Activated CD4-positive, alpha-beta T cell treated with anti-CD3 and anti-CD28 coated beads, Interleukin-2, amount 50 U/mL, for 24 hours (primary cell): ENCODE results near the gene FSHR.

Source experiments
- DNase-seq, 2 donors: peaks; one replicate each; pipeline ENCODE4 v3.0.0-alpha.2; 2020; ENCODE audit warnings: low read depth in 1 of 2, low spot score in 1 of 2

FSHR gene

DNA sequence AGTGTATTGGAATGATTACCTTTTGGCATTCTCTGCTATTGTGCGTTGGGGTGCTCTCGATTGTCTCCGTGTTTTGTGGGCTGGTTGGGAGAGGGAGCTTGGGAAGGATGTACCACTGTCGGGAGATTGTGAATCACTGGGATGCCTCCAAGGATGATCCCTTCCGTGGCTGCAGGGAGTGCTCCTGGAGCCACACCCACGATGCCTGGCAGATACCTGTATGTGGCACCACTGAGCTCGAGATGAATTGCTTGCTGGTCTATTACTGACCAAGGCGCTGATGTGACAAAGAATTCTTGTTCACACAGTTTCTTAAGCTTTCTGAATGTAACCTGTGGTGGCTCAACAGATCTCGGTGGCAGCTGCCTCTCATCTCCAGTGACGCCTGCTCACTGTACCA, 239.1 kb downstream of the FSHR start:
- no peak for DNase-seq

DNA sequence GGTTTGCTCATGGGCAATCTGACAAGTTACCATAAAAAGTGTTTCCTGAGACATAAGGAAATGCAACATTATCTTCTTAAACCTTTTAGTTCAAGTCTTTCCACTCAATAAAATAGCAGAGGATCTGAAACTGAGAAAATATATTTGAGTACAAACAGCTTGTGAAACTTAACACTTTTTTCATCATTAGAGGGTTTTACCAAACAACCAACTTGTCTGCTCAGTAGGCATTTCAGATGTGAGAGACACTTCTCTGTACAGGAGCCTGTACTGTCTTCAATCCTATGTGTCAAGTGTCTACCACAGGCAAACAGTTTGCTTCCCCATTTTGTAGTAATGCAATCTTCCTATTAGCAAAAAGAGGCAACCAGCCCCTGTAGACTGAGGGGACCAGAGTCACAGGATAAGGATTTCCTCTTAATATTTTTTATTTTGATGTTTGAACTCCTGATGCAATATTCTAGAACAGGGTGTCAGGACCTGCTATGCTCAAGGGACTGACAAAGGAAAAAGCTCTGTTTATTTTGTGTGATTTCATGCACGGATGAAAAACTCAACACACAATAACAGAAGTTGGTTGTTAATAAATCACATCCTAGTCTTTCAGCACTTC, 239.7 kb downstream of the FSHR start:
- DNase-seq = no peak
